Cardiac fibroblast (primary cell): ENCODE results near the gene CCDC186.
A peak's percentile ranks its signal among the peaks of the same experiment; 100 is the strongest.
"Not testable (repeated sequence)": the region's sequence is repeated elsewhere in the genome, so short reads cannot be mapped to it uniquely, and the experiment has no call there.

Source experiments
- DNase-seq, 2 donors: peaks; one replicate each; pipeline versions ENCODE4 v3.0.0 to v3.0.0-alpha.2; 2010; ENCODE audit warnings: low read depth in 2 of 2
- H3K4me3 ChIP-seq, 2 donors: replicated peaks in 1 of 2; 1 replicate in 1 of 2; 2 replicates in 1 of 2; pipeline ENCODE4 v1.5.1; 2011; ENCODE audit warnings: low read depth in 2 of 2, low read length in 2 of 2, mild to moderate bottlenecking in 2 of 2, moderate library complexity in 1 of 2
- TF ChIP-seq, protein P1 (sequence below): IDR thresholded peaks from one replicate; pipeline ENCODE4 v1.5.1; 2011; ENCODE audit warnings: low read depth, mild to moderate bottlenecking, low read length, inconsistent platforms

The CCDC186 gene

DNA sequence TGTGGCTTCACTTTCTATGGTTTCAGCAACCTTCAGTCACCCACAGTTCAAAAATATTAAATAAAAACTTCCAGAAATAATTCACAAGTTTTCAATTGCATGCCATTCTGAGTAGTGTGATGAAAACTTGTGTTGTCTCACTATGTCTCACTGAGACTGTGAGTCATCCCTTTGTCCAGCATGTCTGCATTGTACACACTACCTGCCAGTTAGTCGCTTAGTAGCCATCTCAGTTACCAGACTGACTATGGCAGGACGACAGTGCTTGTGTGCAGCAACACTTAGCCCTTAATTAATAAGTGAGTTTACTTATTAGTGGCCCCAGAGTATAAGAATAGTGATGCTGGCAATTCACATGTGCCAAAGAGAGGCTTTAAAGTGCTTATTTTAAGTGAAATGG is 22.5 kb downstream of the CCDC186 start:
- DNase-seq, result peak; percentile 52 to 91
- TF ChIP-seq, protein P1, sequence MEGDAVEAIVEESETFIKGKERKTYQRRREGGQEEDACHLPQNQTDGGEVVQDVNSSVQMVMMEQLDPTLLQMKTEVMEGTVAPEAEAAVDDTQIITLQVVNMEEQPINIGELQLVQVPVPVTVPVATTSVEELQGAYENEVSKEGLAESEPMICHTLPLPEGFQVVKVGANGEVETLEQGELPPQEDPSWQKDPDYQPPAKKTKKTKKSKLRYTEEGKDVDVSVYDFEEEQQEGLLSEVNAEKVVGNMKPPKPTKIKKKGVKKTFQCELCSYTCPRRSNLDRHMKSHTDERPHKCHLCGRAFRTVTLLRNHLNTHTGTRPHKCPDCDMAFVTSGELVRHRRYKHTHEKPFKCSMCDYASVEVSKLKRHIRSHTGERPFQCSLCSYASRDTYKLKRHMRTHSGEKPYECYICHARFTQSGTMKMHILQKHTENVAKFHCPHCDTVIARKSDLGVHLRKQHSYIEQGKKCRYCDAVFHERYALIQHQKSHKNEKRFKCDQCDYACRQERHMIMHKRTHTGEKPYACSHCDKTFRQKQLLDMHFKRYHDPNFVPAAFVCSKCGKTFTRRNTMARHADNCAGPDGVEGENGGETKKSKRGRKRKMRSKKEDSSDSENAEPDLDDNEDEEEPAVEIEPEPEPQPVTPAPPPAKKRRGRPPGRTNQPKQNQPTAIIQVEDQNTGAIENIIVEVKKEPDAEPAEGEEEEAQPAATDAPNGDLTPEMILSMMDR, result no peak
- no peak overlapping the region for H3K4me3 ChIP-seq

DNA sequence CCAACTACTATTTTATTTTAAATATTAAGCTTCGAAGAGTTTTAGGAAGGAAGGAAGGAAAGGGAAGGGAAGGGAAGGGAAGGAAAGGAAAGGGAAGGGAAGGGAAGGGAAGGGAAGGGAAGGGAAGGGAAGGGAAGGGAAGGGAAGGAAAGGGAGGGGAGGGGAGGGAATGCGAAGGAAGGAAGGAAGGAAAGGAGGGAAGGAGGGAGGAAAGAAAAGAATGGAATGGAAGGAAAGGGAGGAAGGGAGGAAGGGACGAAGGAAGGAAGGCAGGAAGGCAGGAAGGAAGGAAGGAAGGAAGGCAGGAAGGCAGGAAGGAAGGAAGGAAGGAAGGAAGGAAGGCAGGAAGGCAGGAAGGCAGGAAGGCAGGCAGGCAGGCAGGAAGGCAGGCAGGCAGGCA is 24.5 kb downstream of the CCDC186 start:
- DNase-seq, H3K4me3 ChIP-seq: not testable (repeated sequence)

DNA sequence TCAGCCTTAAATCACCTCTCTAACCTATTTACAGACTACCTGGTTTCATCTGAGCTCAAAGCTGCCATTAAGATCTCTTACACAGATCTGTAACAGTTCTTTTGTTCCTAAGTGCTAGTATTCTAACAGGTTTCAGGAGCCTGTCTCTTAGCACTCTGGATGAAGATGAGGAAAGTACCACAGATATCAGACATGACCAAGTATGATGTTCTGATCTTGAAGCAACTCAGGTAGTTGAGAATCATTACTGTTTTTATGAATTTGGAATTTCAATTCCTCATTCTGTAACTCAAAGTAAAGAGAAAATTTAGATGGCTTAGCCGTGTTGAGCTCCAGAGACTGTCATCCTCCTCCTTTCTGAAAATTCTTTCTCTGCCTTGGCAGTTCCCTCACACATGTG is 30.8 kb downstream of the CCDC186 start:
- no peak overlapping the region for H3K4me3 ChIP-seq
- TF ChIP-seq, protein P1, result no peak
- no peak for DNase-seq

- DNase-seq, result peak in 1 of 2 donors; percentile 3
- TF ChIP-seq, protein P1, result no peak
- no peak overlapping the region for H3K4me3 ChIP-seq
These were observed 32.0 kb downstream of the CCDC186 start for GRCh38 chr10:114142018-114142417.

DNA sequence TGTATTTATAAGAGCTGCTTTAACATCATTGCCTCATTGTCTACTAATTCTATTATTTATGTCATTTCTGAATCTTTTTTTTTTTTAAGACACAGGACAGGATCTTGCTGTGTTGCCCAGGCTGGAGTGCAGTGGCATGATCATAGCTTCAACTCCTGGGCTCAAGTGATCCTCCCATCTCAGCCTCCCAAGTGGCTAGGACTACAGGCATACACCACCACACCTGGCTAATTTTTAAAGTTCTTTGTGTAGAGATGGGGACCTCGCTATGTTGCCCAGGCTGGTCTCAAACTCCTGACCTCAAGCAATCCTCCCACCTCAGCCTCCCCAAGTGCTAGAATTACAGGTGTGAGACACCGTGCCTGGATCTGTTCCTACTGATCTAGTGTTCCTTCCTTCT is 33.2 kb downstream of the CCDC186 start:
- H3K4me3 ChIP-seq, DNase-seq: not testable (repeated sequence)

- H3K4me3 ChIP-seq, result no peak overlapping the region
- DNase-seq, result no peak
- TF ChIP-seq, protein P1, result no peak
These were observed 34.0 kb downstream of the CCDC186 start for GRCh38 chr10:114140036-114140435.

DNA sequence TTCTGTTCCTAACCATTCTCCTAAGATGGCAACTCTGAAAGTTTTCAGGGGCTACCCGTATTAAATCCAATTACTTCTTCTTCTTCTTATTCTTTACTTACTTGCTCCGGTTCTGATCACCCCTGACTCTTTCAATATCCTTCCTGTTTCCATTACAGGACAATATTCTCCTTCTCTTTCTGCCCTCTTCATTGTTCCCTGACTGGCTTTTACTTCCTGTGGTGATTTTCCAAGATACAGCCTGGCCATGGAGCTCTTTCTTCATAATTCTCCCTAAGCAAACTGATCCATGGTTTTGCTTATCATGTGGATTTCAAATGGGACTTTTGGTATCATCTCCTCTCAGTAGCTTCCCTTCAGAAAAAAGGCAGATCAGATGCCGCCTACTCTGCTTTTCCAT is 35.4 kb downstream of the CCDC186 start:
- H3K4me3 ChIP-seq, result no peak overlapping the region
- DNase-seq, result no peak
- TF ChIP-seq, protein P1, result no peak

DNA sequence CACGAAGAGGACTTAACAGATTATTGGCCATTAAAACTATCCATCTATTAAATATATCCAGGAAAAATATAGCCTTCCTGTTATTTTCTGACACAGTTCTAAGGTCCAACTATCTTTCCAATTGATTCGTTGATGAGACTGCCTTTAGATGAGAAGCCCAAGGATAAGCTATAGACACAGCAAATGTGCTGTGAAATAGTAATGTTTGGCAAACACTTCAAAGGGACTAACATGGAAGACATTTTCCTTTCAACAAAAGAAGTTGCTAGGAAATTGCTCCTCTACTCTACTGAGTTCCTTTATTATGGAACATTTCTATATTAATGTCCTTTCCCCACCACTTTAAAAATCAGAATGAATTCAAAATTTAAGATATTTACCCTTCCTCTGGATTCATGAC is 38.5 kb downstream of the CCDC186 start:
- DNase-seq, result no peak
- no peak overlapping the region for H3K4me3 ChIP-seq
- TF ChIP-seq, protein P1, result no peak
